ENCODE results near the gene ANAPC2.

Gene ANAPC2

GRCh38 chr9:137129456-137130175 is 58.7 kb downstream of the ANAPC2 start:
- TF ChIP-seq GATA3 (IDR thresholded peaks at IDR 0.05; ENCODE audit: low read depth, low read length) (no peak), GATA2 (IDR thresholded peaks at IDR 0.05; ENCODE audit: low read depth, low read length) (no peak)

GRCh38 chr9:137128862-137129455 is 59.4 kb downstream of the ANAPC2 start:
- TF ChIP-seq GATA3 (IDR thresholded peaks at IDR 0.05; ENCODE audit: low read depth, low read length) = no peak
- TF ChIP-seq GATA2 (IDR thresholded peaks at IDR 0.05; ENCODE audit: low read depth, low read length) = no peak

- no peak for TF ChIP-seq GATA2 (IDR thresholded peaks at IDR 0.05; ENCODE audit: low read depth, low read length)
- no peak for TF ChIP-seq GATA3 (IDR thresholded peaks at IDR 0.05; ENCODE audit: low read depth, low read length)
Observed at GRCh38 chr9:137128158-137128861, 60.0 kb downstream of the ANAPC2 start.

- TF ChIP-seq GATA3 (IDR thresholded peaks at IDR 0.05; ENCODE audit: low read depth, low read length) = no peak
- no peak for TF ChIP-seq GATA2 (IDR thresholded peaks at IDR 0.05; ENCODE audit: low read depth, low read length)
Observed at GRCh38 chr9:137127301-137128157, 60.8 kb downstream of the ANAPC2 start.

GRCh38 chr9:137126786-137127185 is 61.6 kb downstream of the ANAPC2 start:
- TF ChIP-seq GATA2 (IDR thresholded peaks at IDR 0.05; ENCODE audit: low read depth, low read length) (no peak), GATA3 (IDR thresholded peaks at IDR 0.05; ENCODE audit: low read depth, low read length) (no peak)
